ENCODE measurements around the gene LRMDA. TPM values are rescaled to one million over a fixed set of nuclear protein-coding genes. Genes with fewer than 3 reads are reported as not detected.

LRMDA gene
- total RNA-seq, 1 donor = under 0.01 TPM

DNA sequence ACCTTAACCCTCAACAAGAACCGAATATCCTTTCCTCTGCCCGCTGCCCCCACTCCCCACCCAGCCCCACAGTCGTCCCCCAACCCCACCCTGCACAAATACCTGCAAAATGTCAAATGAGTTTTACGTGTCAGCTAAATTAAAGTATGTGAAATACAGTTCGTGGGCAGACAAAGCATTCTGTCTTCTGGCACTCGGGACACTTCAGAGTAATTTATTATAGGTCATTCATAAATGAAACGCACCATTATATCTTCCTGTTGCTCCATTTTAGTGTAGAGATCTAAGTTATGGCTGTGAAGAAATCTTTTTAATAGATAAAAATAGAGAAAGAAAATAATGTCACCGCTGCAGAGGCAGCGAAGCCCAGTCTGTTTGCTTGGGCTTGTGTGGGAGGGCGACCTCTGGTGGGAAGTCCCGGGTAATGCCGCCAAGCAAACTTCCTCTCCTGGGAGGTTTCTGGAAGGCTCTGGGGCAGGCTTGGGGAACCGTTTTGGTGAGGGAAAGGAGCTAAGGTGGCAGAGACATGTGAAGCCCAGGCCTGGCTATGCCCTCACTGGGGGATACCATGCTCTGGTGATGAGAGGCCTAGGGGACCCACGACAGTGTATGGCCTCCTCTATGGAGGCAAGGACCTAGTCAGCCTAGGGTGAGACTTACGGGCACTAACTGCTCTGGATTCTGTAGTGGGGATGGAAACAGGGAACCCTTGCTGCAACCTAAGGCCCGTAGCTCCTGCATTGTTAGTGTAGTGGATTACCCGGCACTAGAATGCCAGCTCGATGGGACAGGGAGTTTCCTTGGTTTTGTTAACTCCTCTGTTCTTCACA, 604.9 kb downstream of the LRMDA start:
- TF ChIP-seq, protein P1, sequence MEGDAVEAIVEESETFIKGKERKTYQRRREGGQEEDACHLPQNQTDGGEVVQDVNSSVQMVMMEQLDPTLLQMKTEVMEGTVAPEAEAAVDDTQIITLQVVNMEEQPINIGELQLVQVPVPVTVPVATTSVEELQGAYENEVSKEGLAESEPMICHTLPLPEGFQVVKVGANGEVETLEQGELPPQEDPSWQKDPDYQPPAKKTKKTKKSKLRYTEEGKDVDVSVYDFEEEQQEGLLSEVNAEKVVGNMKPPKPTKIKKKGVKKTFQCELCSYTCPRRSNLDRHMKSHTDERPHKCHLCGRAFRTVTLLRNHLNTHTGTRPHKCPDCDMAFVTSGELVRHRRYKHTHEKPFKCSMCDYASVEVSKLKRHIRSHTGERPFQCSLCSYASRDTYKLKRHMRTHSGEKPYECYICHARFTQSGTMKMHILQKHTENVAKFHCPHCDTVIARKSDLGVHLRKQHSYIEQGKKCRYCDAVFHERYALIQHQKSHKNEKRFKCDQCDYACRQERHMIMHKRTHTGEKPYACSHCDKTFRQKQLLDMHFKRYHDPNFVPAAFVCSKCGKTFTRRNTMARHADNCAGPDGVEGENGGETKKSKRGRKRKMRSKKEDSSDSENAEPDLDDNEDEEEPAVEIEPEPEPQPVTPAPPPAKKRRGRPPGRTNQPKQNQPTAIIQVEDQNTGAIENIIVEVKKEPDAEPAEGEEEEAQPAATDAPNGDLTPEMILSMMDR (IDR thresholded peaks at IDR 0.05; ENCODE audit: insufficient read depth, low read depth, low read length) = peak; percentile 86
- no peak overlapping the region for H3K4me3 ChIP-seq (ENCODE audit: low read depth, low read length)

DNA sequence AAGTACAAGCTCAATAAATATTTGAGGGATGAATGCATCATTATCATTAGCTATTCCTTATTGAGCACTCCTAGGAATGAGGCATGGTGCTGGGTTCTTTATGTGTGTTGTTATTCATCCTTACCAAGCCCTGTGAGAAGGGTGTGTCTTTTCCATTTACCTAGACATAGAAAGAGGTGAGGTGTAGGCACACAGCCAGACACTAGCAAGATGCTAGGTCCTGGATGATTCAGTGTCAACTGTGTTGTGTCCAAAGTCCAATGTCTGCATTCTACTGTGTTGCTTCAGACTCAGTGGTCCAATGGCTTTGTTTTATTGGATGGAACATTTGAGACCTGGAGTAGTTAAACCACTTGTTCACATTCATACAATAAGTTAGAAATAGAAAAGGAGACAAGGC, 605.5 kb downstream of the LRMDA start:
- DNase-seq (ENCODE audit: low read depth) = no peak
- no peak overlapping the region for H3K4me3 ChIP-seq (ENCODE audit: low read depth, low read length)
- TF ChIP-seq, protein P1 (IDR thresholded peaks at IDR 0.05; ENCODE audit: insufficient read depth, low read depth, low read length) = no peak

More for the DNA sequence above, 604.9 kb downstream of the LRMDA start:
- DNase-seq (ENCODE audit: low read depth) = peak; percentile 71

DNA sequence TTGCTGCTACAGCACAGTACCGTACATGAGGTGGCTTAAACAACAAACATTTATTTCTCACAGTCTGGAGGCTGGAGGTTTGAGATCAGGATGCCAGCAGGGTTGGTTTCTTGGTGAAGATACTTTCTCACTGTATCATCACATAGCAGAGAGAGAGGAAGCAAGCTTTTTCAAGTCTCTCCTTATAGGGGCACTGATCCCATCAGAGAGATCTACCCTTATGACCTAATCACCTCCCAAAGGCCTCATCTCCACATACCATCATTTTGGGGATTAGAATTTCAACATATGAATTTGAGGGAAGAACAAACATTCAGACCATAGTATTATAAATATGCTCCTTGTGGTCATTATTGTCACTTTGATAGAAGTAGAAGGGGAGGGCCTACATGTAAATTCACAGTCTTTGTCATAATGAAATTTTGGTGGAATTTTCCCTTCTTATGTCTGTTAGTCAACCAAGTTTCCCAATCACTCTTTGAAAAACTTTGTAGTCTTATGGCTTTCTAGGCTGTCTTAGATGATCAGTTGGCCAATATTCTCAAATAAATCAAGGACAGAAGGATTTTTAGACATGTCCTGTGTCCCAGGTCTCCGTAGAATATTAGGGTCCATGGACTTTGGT, 606.2 kb downstream of the LRMDA start:
- no peak overlapping the region for H3K4me3 ChIP-seq (ENCODE audit: low read depth, low read length)
- DNase-seq (ENCODE audit: low read depth) = peak; percentile 12
- TF ChIP-seq, protein P1 (IDR thresholded peaks at IDR 0.05; ENCODE audit: insufficient read depth, low read depth, low read length) = no peak

DNA sequence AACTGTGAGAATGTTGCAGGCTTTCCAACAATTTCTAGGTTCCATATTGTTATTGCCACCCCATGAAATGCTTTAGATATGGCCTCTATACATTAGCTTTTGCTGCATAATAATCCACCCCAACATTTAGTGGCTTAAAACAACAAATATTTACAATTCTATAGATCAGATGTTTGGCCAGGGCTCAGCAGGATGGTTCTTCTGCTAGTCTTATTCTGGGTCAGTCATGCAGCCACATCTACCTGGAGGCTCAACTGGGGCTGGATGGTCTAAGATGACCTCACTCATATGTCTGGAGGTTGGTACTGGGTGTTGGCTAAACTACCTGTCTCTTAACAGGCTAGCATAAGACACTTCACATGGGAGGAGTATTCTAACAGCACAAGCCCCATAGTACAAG, 607.3 kb downstream of the LRMDA start:
- TF ChIP-seq, protein P1 (IDR thresholded peaks at IDR 0.05; ENCODE audit: insufficient read depth, low read depth, low read length) = no peak
- DNase-seq (ENCODE audit: low read depth) = no peak

DNA sequence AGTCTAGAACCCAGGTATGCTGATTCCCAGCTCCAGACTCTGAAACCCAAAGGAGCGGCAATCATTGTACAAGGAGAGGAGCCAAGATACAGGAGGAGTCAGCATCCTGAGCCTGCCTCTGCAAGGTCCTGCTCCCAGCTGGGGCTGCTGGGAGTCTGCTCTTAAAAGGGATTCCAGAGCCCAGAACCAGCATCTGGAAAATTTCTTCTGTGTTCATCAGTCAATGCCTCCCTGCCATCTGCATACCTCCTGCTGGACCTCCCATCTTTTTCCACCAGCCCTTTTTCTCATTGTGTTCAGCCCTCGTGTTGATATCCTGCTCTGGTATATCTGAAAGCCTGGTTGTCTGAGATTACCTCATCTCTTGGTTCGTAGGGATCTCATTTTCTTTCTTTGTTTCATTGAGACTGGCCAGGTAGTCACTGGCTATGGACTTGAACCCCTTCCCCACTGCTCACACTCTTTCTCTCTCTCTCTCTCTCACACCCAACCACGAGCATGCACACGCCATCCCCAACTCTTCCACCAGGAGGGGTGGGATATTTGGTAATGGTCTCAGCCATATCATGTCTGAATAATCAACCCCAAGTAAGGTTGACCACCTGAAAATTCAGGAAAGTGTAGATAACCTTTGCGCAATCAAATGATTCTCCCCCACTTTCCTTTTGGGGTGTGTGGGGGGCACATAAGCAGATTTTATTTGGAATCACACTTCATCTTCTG, 608.8 kb downstream of the LRMDA start:
- TF ChIP-seq, protein P1 (IDR thresholded peaks at IDR 0.05; ENCODE audit: insufficient read depth, low read depth, low read length) = peak; percentile 30

More for the DNA sequence above, 607.3 kb downstream of the LRMDA start:
- H3K4me3 ChIP-seq (ENCODE audit: low read depth, low read length) = no peak overlapping the region

DNA sequence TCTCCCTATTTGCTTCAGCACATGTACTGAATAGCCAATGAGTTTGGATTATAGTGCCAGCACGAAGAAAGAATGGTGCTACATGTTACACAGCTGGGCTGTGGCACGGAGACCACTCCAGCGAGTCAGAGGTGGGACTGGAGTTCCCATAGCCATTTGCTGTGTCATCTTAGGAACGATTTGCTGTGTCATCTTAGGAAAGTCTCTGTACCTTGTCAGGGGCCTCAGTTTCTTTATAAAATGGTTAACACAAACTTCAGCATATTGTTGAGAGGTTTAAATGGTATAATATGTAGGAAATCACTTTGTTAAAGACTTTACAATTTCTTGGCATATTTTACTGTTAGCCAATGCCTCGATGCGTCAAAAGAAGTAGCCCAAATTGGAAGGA, 609.4 kb downstream of the LRMDA start:
- TF ChIP-seq, protein P1 (IDR thresholded peaks at IDR 0.05; ENCODE audit: insufficient read depth, low read depth, low read length) = no peak
- no peak for DNase-seq (ENCODE audit: low read depth)
- H3K4me3 ChIP-seq (ENCODE audit: low read depth, low read length) = no peak overlapping the region

More for the DNA sequence above, 608.8 kb downstream of the LRMDA start:
- H3K4me3 ChIP-seq (ENCODE audit: low read depth, low read length) = no peak overlapping the region
- no peak for DNase-seq (ENCODE audit: low read depth)

Measured in fibroblast of villous mesenchyme (primary cell).